HG02623 (cell line): Measurements from ENCODE around the gene NSUN6.
"Not testable (repeated sequence)": the region's sequence is repeated elsewhere in the genome, so short reads cannot be mapped to it uniquely, and the experiment has no call there.

Experiments used
- ATAC-seq: cut with Tn5 transposase; IDR thresholded peaks from one replicate; pipeline ENCODE4 v1.9.1; 2021; ENCODE audit warnings: moderate library complexity; ENCODE audit not compliant: unreplicated experiment

NSUN6 gene

DNA sequence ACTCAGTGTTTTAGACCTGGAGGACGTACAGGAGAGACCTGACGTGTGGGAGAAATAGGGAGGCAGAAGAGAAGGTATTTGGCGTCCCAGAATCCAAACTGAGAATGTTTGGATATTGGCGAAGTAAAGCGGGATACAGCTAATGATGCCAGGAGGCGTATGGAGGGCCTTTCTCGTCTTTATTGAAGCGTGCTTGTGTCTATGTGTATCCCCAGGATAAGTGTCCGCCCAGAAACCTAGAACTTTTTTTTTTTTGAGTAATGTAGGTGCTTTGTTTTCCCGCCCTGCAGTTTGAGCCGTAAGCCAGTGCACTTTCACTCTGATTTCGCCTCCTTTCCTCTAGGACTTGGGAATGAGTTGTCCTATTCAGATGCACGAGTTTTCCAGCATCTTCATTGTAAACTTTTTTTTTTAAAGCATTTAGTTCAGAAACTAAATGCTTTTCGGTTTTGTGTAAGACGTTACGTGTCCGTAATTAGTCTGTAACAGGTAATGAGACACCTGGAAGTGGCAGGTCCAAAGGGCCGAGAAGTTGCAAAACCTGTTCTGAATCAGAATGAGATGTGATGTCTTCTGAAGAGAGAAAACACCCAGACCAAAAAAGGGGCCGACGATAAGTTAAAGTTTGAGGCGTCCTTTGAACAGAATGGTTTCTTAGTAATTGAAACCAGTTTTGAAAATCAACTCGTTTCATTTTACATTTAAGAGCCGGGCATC, 8.6 kb upstream of the NSUN6 start:
- ATAC-seq: peak; percentile 21

GRCh38 chr10:18659125-18659818, 7.9 kb upstream of the NSUN6 start, which contains the start of gene ARL5B:
Gene ARL5B, plus strand, starts transcription at chr10:18659431. Its CDS starts 207 bp downstream, at chr10:18659638.
- ATAC-seq: peak; percentile 89

- ATAC-seq: no peak
Observed at GRCh38 chr10:18658271-18659124, 7.1 kb upstream of the NSUN6 start.

- no peak for ATAC-seq
Observed at GRCh38 chr10:18656724-18657123, 5.3 kb upstream of the NSUN6 start.

DNA sequence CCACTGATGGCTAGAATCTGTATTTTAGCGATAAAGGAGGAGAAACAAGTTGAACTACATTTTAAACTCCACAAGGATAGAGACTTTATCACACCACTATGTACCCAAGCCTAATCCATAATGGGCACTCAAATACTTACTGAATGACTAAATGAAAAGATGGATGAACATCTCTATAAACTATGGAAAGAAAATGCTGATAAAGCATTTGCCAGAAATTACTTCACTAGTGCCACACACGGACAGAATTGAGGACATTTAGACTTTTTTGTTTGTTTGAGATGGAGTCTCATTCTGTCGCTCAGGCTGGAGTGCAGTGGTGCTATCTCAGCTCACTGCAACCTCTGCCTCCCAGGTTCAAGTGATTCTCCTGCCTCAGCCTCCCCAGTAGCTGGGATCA, 1.7 kb upstream of the NSUN6 start:
- ATAC-seq: no peak

DNA sequence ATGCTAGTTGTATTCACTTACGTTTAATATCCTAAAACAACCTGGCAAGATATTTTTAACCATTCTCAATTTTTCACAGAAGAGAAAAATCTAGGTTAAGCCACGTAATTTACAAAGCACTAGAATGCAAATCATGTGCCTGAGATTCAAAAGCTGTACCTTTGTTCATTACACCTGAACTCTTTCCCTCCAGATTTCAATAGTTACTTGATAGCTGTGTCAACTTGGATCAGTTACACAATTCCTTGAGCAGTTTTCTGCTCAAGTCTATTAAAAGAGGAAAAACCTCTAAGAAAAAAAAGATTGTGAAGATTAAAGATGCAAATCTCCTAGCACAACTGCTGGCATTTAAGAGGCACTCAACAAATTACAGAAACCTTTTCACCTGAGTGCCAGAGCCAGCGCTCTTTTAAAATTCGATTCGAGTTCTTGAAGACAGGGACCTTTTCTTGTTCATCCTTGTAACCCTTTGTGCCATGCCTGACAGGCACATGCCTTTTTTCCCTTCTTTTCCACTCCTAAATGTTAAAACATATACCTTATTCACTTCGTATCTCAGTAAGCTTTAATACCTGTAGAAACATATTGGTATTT, 886 bp downstream of the NSUN6 start:
- ATAC-seq: no peak

DNA sequence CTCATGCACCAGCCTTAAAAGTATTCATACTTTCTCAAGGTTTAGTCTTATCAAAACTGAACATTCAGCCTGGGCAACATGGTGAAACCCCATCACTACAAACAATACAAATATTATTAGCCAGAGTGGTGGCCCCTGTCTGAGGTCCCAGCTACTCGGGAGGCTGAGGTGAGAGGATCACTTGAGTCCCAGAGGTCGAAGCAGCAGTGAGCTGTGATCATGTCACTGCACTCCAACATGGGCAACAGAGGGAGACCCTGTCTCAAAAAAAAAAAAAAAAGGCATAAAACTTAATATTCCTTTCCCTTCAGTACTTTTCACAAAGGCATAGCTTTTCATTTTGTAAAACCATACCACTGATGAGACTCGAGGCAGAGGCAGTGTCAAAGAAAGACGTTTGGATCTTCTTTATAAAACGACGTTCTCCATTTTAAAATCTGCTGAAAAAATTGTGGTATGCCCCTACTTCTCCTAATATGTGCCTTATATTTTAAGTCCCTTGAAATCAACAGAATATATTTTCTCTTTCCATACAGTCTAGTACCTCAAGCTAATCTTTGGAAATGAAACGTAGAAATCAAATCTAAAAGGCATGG, 1.9 kb downstream of the NSUN6 start:
- ATAC-seq: no peak

- ATAC-seq: no peak
Observed at GRCh38 chr10:18647945-18648344, 3.4 kb downstream of the NSUN6 start.

DNA sequence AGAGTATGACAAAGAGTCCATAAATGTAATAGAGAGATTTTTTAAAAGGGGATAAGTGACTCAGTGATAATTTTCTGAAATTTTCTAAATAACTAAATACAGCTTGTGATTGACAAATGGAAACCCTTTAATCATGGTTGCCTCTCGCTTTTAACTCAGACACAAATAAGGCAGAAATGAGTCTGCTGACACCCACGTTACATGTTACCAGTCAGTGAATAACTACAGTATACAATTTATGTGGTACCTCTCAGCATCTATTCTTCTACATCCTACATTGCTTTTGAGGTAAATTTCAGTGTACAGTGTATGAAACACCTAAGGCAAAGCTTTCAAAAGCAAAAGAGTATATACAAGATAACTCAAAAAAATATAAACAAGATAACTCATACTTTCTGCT, 4.2 kb downstream of the NSUN6 start:
- no peak for ATAC-seq

DNA sequence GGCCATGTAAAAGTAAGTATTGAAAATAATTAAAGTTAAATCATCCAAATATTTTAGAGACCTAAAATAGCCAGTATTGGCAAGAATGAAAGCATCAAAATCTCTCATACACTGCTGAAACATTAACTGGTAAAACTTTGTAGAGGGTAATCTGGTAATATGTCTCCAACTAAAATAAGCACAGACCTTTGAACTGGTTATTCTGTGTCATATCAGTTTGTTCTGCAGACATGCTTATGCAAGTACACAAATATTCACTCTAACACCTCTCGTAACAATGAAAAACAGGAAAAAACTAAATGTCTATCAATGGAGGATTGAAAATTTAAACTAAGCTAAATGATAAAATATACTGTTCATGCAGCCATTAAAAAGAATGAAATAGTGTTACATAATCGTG, 11.7 kb downstream of the NSUN6 start:
- ATAC-seq: not testable (repeated sequence)

GRCh38 chr10:18637400-18637799, 14.0 kb downstream of the NSUN6 start:
- not testable (repeated sequence) for ATAC-seq

GRCh38 chr10:18635995-18636394, 15.4 kb downstream of the NSUN6 start:
- no peak for ATAC-seq

- ATAC-seq: not testable (repeated sequence)
Observed at GRCh38 chr10:18632500-18632899, 18.9 kb downstream of the NSUN6 start.

DNA sequence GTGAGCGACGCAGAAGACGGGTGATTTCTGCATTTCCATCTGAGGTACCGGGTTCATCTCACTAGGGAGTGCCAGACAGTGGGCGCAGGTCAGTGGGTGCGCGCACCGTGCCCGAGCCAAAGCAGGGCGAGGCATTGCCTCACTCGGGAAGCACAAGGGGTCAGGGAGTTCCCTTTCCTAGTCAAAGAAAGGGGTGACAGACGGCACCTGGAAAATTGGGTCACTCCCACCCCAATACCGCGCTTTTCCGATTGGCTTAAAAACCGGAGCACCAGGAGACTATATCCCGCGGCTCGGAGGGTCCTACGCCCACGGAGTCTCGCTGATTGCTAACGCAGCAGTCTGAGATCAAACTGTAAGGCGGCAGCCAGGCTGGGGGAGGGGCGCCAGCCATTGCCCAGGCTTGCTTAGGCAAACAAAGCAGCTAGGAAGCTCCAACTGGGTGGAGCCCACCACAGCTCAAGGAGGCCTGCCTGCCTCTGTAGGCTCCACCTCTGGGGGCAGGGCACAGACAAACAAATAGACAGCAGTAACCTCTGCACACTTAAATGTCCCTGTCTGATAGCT, 23.9 kb downstream of the NSUN6 start:
- ATAC-seq: not testable (repeated sequence)

DNA sequence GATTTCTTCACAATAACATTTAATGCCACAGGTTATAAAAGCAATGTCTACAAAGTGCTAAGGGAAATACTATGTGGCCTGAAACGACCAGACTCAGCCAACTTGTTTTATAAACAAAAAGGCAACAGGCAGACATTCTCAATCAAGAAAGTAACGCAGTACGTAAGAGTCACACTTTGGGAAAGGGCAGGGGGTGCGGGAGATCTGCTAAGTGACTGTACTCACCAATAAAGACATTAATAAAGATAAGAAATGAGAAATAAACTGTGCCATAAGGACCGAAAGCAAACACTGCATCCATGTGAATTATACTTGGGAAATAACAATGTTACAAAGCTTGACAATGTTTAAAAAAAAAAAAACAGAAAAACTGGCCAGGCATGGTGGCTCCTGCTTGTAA, 25.5 kb downstream of the NSUN6 start:
- ATAC-seq: no peak

- ATAC-seq: not testable (repeated sequence)
Observed at GRCh38 chr10:18623671-18624070, 27.7 kb downstream of the NSUN6 start.

DNA sequence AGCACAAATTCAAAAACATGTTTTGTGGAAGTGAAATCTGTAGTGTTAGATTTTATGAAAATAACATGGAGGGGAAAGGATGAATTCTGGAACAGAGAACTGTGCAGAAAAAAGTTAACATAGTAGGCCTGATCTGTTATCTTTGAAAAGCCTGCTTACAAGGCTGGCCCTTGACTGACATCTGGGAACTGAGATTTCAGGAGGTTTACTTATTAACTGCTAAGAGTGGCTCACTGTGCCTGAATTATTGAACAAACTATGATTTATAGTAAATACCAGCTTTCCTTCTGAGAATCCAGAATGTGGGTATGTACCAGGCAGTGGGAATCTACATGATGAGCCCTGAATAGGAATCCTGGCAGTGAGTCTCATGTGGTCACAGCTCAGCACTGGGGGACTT, 30.5 kb downstream of the NSUN6 start:
- ATAC-seq: no peak

- ATAC-seq: no peak
Observed at GRCh38 chr10:18619016-18619415, 32.4 kb downstream of the NSUN6 start.

DNA sequence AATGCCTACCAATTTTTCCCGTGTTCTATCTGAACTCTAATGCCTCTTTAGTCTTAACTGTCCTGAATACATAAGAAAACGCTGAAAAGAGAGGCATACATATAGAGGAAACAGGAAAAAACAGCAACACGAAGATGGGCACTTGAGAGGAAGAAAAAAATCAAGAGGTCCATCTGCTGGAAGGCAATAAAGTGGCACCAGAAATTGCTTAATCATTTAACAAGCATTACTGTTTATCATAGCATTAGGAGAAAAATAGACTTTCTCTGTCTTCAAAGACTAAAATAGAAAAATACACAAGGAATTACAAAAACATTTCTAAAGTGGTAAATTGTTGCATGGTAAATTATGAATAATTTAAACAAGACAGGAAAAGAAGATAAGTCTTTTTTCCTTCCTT, 35.0 kb downstream of the NSUN6 start:
- ATAC-seq: no peak

DNA sequence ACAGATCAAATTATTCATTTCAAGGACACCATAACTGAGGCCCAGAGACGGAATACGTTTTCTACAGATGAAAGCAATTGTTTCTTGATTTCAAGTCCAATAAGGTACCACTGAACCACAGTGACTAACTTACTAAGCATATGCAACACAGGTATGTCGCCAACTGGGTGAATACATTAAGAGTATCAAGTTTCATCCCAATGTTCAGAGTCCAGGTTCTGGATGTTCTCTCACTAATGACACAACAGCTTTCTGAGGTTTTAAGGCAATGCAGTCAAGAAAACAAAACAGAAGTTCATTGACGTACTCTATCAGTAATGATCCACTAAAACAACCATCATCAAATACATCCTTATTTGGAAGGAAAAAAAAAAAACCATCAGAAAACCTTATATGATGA, 35.8 kb downstream of the NSUN6 start:
- ATAC-seq: no peak
